OCI-M2 (cell line): ENCODE results near the gene ANP32B.

Source experiments
- DNase-seq: peaks from one replicate; lab custom pipeline; 2025; ENCODE audit not compliant: unreplicated experiment; lab: John Stamatoyannopoulos, UW

The ANP32B gene

GRCh38 chr9:98021306-98022040 lies 38.3 kb downstream of the ANP32B start:
- no peak for DNase-seq

GRCh38 chr9:98022447-98022846 lies 39.3 kb downstream of the ANP32B start:
- no peak for DNase-seq

GRCh38 chr9:98024702-98025101 lies 41.6 kb downstream of the ANP32B start:
- no peak for DNase-seq

GRCh38 chr9:98031169-98031568 lies 48.0 kb downstream of the ANP32B start:
- DNase-seq = no peak

- DNase-seq = no peak
These were observed 48.8 kb downstream of the ANP32B start for GRCh38 chr9:98031935-98032334.

DNA sequence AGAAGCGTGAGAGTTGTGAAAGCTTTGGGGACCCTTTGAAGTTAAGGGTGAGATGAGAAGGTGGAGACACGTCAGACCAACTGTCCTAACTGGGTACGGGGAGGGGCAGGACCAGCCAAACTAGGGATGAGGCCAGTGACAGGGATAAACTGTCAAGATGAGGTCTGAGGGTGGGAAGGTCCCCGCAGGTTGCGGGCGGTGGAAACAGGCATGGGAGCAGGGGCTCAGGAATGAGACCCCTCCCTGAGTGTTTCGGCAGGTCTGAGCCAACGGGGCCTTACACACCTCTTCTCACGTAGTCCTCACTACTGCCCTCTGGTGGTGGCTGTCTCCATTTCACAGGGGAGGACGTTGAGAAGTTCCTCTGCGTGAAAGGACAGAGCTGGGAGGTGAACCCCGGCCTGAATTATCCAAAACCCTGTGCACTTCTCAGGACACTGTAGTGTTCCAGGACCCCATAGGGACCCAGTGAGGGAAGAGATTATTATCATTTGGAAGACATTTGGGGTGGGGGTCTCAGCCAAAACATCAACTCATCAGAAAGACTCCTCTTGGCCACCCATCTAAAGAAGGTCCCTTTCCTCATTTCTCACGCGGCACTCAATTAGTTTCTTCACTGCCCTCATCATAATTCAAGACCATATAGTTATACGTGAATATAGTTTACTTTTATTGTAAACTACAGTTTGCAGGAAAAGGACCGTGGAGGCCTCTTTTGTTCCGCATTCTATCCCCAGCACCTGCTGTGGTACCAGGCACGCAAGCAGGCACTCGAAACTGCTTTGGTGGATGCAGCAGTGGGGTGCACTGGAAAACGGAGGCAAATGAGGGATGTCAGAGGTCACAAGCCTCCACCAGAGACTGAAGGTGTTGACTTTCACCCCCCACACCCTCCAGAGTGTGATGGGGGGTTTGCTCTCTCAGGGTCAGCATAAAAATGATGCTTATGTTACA lies 51.7 kb downstream of the ANP32B start:
- no peak for DNase-seq

- no peak for DNase-seq
These were observed 54.2 kb downstream of the ANP32B start for GRCh38 chr9:98037357-98037756.

DNA sequence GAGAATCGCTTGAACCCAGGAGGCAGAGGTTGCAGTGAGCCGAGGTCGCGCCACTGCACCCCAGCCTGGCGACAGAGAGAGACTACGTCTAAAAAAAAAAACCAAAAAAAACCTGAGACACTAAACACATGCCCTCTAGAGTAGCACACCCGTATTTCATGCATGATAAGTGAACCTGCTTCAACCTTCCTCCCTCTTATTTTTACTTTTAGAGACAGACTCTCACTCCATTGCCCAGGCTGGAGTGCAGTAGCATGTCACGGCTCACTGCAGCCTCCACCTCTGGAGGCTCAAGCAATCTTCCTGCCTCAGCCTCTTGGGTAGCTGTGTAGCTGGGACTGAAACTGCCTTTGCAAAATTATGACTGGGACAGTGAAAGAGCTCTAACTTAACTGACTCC lies 55.8 kb downstream of the ANP32B start:
- no peak for DNase-seq

DNA sequence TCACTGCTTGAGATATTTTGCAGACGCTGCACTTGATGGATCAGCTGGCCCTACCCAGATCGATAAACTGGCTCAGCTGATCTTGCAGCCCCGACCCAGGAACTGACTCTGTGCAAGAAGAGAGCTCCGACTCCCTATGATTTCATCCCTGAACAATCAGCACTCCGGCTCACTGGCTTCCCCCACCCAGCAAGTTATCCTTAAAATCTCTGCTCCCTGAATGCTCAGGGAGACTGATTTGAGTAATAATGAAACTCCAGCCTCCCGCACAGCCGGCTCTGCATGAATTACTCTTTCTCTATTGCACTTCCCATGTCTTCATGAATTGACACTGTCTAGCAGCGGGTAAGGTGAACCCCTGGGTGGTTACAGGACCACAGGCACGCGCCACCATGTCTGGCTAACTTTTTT lies 56.5 kb downstream of the ANP32B start:
- DNase-seq = no peak

- DNase-seq = no peak
These were observed 57.1 kb downstream of the ANP32B start for GRCh38 chr9:98040212-98040611.

- no peak for DNase-seq
These were observed 60.8 kb downstream of the ANP32B start for GRCh38 chr9:98043915-98044314.

DNA sequence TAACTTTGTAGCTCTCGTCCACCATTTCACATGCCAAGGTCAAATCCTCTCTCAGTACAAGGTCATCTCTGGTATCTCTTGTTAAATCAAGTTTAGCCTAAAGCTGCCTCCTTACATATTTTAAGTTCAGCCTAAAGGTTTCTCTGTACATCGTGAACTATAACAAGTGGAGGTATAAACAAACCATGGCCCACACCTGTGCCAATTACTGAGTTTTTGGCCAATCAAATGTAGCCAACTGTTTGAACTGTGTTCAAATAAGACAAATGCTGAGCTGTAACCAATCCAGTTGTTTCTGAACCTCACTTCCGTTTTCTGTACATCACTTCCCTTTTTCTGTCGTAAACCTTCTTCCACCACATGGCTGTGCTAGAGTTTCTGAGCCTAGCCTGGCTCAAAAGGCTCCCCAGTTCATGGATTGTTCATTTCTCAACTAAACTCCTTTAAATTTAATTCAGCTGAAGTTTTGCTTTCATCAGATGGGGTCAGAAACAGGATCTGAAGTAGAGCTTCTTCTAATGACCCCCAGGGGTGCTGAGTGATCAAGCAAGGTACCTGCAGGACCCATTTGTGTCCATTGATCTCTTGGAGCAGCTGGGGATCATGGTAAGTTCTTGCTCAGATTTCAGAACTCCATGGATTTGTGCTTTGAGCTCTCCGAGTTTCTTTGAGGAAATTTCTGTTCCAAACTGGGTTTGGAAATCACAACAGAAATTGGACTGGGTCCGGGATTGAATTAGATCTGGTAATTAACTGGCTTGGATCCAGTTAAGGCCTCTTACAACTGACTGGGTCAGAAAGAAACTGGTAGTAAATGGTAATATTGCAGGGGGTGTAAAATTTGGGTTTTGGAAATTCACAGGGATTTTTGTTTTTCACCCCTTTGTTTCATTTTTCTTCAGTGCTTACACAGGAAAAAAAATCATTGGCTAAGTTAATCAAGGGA lies 62.4 kb downstream of the ANP32B start:
- DNase-seq = peak; percentile 34

GRCh38 chr9:98046180-98046543 lies 63.0 kb downstream of the ANP32B start:
- no peak for DNase-seq

GRCh38 chr9:98047002-98047401 lies 63.9 kb downstream of the ANP32B start:
- DNase-seq = no peak

- DNase-seq = no peak
These were observed 66.3 kb downstream of the ANP32B start for GRCh38 chr9:98049288-98050072.

GRCh38 chr9:98050351-98050750 lies 67.2 kb downstream of the ANP32B start:
- no peak for DNase-seq

DNA sequence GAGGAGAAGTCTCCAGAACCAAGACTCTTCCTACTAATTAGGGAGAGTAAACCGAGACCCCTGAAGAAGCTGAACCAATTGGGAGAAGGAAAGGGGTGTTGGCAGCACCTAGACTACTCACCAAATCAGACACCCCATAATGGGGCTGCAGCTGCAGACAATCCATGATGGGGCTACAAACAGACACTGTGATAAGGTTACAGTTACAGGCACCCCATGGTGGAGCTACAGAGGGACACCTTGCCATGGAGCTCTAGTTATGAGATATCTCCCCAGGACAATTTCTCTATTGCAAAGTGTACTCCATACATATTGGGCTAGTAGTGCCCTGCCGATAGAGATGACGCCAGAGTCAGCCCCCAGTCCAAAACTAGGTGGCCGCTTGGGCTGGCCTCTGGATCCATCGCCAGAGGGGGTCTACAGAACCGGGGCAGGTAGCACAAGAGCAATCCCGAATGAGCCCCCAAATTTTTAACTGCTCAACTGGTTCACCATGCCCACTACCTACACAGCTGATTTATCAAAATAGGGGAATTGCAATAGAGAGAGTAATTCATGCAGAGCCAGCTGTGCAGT lies 71.3 kb downstream of the ANP32B start:
- no peak for DNase-seq

DNA sequence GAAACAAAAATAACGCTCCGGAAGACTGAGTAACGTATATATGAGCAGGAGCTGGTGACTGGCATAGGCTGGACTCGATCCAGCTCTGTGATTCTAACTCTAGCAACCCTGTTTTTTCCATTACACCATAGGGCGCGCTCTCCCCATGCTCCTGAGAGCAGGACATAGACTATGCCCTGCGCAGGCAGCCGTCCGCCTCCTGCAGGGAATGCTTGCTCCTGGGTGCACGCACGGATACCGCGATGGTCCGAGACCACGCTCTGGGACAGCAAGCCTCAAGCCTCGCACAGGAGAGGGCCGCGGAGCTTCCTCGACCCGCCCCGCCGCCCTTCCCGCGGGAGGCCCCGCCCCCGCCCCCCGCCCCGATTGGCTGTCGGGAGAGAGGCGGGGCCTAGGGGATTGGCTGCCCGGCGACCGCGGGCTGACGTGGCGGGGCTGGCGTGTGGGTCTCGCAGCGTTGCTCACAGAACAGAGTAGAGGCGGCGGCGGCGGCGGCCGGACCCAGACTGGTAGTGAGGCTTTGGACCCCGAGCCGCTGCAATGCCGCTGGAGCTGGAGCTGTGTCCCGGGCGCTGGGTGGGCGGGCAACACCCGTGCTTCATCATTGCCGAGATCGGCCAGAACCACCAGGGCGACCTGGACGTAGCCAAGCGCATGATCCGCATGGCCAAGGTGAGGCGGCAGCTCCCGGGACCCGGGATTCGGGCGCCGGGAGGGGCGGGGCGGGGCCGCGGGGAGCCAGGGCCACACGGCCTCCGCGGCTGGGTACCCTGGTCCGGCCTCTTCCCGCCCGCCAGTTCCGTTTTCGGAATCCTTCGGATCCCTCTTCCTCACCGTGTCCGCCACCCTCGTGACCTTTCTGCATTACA lies 73.4 kb downstream of the ANP32B start, which contains the start of gene NANS:
TSS of gene NANS (plus strand) at position 464 of the 869 bp plus-strand sequence. CDS start at position 541, 77 bp downstream.
- DNase-seq = peak; percentile 86
